Hematopoietic multipotent progenitor cell treated with erythropoietin and hydrocortisone succinate and interleukin-3 and kit ligand, for 17 days (in vitro differentiated cells): ENCODE results near the gene TMEM135.
"Not testable (repeated sequence)": the region's sequence is repeated elsewhere in the genome, so short reads cannot be mapped to it uniquely, and the experiment has no call there.

Experiments used
- DNase-seq: peaks from one replicate; pipeline ENCODE4 v3.0.0-alpha.2; 2015; ENCODE audit warnings: low spot score

The TMEM135 gene

GRCh38 chr11:87258171-87258833 is 220.6 kb downstream of the TMEM135 start:
- no peak for DNase-seq

- DNase-seq = no peak
Measured at GRCh38 chr11:87259736-87260135, 222.0 kb downstream of the TMEM135 start.

- DNase-seq = no peak
Measured at GRCh38 chr11:87260811-87261210, 223.1 kb downstream of the TMEM135 start.

GRCh38 chr11:87263264-87263838 is 225.6 kb downstream of the TMEM135 start:
- DNase-seq = no peak

- no peak for DNase-seq
Measured at GRCh38 chr11:87263979-87264378, 226.2 kb downstream of the TMEM135 start.

- DNase-seq = no peak
Measured at GRCh38 chr11:87265132-87265531, 227.4 kb downstream of the TMEM135 start.

- DNase-seq = no peak
Measured at GRCh38 chr11:87265979-87266378, 228.2 kb downstream of the TMEM135 start.

- DNase-seq = no peak
Measured at GRCh38 chr11:87266751-87267150, 229.0 kb downstream of the TMEM135 start.

GRCh38 chr11:87271951-87272350 is 234.2 kb downstream of the TMEM135 start:
- DNase-seq = not testable (repeated sequence)

- no peak for DNase-seq
Measured at GRCh38 chr11:87275176-87275575, 237.4 kb downstream of the TMEM135 start.

- DNase-seq = no peak
Measured at GRCh38 chr11:87280143-87280542, 242.4 kb downstream of the TMEM135 start.

GRCh38 chr11:87281496-87281895 is 243.8 kb downstream of the TMEM135 start:
- no peak for DNase-seq

- DNase-seq = no peak
Measured at GRCh38 chr11:87284306-87284705, 246.6 kb downstream of the TMEM135 start.

- not testable (repeated sequence) for DNase-seq
Measured at GRCh38 chr11:87285674-87286073, 247.9 kb downstream of the TMEM135 start.

GRCh38 chr11:87286338-87286737 is 248.6 kb downstream of the TMEM135 start:
- DNase-seq = no peak

GRCh38 chr11:87290304-87290922 is 252.7 kb downstream of the TMEM135 start:
- DNase-seq = peak; percentile 72

- no peak for DNase-seq
Measured at GRCh38 chr11:87292598-87292997, 254.9 kb downstream of the TMEM135 start.

- no peak for DNase-seq
Measured at GRCh38 chr11:87295237-87295636, 257.5 kb downstream of the TMEM135 start.

GRCh38 chr11:87296627-87297026 is 258.9 kb downstream of the TMEM135 start:
- DNase-seq = no peak

- no peak for DNase-seq
Measured at GRCh38 chr11:87298155-87298554, 260.4 kb downstream of the TMEM135 start.

GRCh38 chr11:87299041-87299481 is 261.3 kb downstream of the TMEM135 start:
- DNase-seq = no peak

- no peak for DNase-seq
Measured at GRCh38 chr11:87300640-87301380, 263.1 kb downstream of the TMEM135 start.
